HepG2 (cell line): ENCODE measurements around the gene SMARCB1. TPM values are rescaled to one million over a fixed set of nuclear protein-coding genes. Genes with fewer than 3 reads are reported as not detected.

Experiments used
- ATAC-seq: fragments of 200-7000 bp; cut with Tn5 transposase; 3 replicates; pipeline ENCODE4 v1.9.1; 2020; ENCODE audit warnings: mild to moderate bottlenecking, moderate library complexity
- BruUV-seq: library from RNA; stranded (reverse); fragments of 400-500 nt; replicated peaks from 2 replicates; lab custom pipeline; 2021; lab: Mats Ljungman, UMichigan
- CTCF ChIA-PET: fragments of 300-600 bp; formaldehyde crosslinking; extraction: SDS; loops from one replicate; lab custom pipeline; 2021; ENCODE audit warnings: low total read pairs, inconsistent platforms, low intra/inter-chr PET ratio; lab: Yijun Ruan, JAX
- POLR2A ChIA-PET: fragments of 350-600 bp; sonication (Branson Sonifier 250); formaldehyde crosslinking; loops from one replicate; lab custom pipeline; 2020; ENCODE audit warnings: antibody characterized with exemption, inconsistent platforms; lab: Yijun Ruan, JAX
- DNase-seq: peaks from one replicate; pipeline ENCODE4 v3.0.0-alpha.2; 2015; ENCODE audit warnings: low spot score
- FAIRE-seq: peaks from 3 replicates; lab custom pipeline; 2011; peaks lifted over from hg19 to GRCh38; lab: Jason Lieb, UNC
- H2AFZ ChIP-seq: one replicate; pipeline ENCODE4 v1.6.1; 2011; ENCODE audit warnings: low read length, inconsistent platforms
- H3K27ac ChIP-seq: fragments of 300-600 bp; 3 replicates; pipeline ENCODE4 v1.8.0; 2011; ENCODE audit warnings: mixed run types, mild to moderate bottlenecking, mixed read lengths, low read length, inconsistent platforms; ENCODE audit not compliant: insufficient read depth; ENCODE audit errors: extremely low read length
- H3K27me3 ChIP-seq, 2 experiments: fragments of 200-600 bp in 1 of 2; 2 replicates in 1 of 2; 3 replicates in 1 of 2; pipeline versions ENCODE4 v1.6.0 to v1.8.0; 2011; ENCODE audit warnings: low read length in 2 of 2, mild to moderate bottlenecking in 2 of 2, moderate library complexity in 2 of 2, inconsistent platforms in 1 of 2; ENCODE audit not compliant: insufficient read depth in 2 of 2, control insufficient read depth in 1 of 2
- H3K36me3 ChIP-seq, 2 experiments: fragments of 200-600 bp in 1 of 2; replicated peaks in 1 of 2; 2 replicates in 1 of 2; 3 replicates in 1 of 2; pipeline versions ENCODE4 v1.5.1 to v1.8.0; 2011; ENCODE audit warnings: low read length in 2 of 2, inconsistent platforms in 1 of 2; ENCODE audit not compliant: insufficient read depth in 2 of 2, control insufficient read depth in 1 of 2
- H3K4me1 ChIP-seq: 2 replicates; pipeline ENCODE4 v1.5.1; 2012; ENCODE audit warnings: low read length, inconsistent platforms; ENCODE audit not compliant: insufficient read depth
- H3K4me2 ChIP-seq: 2 replicates; pipeline ENCODE4 v1.6.0; 2011; ENCODE audit warnings: low read depth, low read length, inconsistent platforms
- H3K4me3 ChIP-seq, 3 experiments: fragments of 200-600 bp in 1 of 3; sonication (generic), shearing (Covaris generic) in 1 of 3; replicated peaks in 1 of 3; 2 replicates each; pipeline ENCODE4 v1.5.1; 2011 to 2016; ENCODE audit warnings: low read length in 3 of 3, inconsistent platforms in 2 of 3, low read depth in 2 of 3, mild to moderate bottlenecking in 2 of 3, control low read depth in 1 of 3, mixed read lengths in 1 of 3; ENCODE audit not compliant: insufficient read depth in 1 of 3
- H3K79me2 ChIP-seq: one replicate; pipeline ENCODE4 v1.6.1; 2011; ENCODE audit warnings: low read length, inconsistent platforms; ENCODE audit not compliant: insufficient read depth
- H3K9ac ChIP-seq: 2 replicates; pipeline ENCODE4 v1.6.0; 2011; ENCODE audit warnings: mild to moderate bottlenecking, low read depth, low read length, inconsistent platforms; ENCODE audit not compliant: insufficient read depth
- H3K9me3 ChIP-seq: 2 replicates; pipeline ENCODE4 v1.5.1; 2012; ENCODE audit warnings: mild to moderate bottlenecking, low read length
- H4K20me1 ChIP-seq: 2 replicates; pipeline ENCODE4 v1.6.0; 2011; ENCODE audit warnings: inconsistent platforms, mild to moderate bottlenecking, low read length, moderate library complexity; ENCODE audit not compliant: insufficient read depth
- GATAD1 ChIP-seq: IDR thresholded peaks from 2 replicates; pipeline ENCODE4 v1.6.1; 2016; ENCODE audit warnings: missing genetic modification reagents, missing compliant biosample characterization
- GLI4 ChIP-seq: sonication (generic); formaldehyde crosslinking; IDR thresholded peaks from 2 replicates; pipeline ENCODE4 v1.5.1; 2020; ENCODE audit warnings: missing genetic modification reagents, mild to moderate bottlenecking, moderate library complexity, borderline replicate concordance
- HOXA3 ChIP-seq: sonication (generic); formaldehyde crosslinking; IDR thresholded peaks from 2 replicates; pipeline ENCODE4 v1.5.0; 2020; ENCODE audit warnings: missing genetic modification reagents
- LCORL ChIP-seq, 2 experiments: fragments of 450-650 bp in 1 of 2; sonication (generic) in 1 of 2; formaldehyde crosslinking in 1 of 2; IDR thresholded peaks; 2 replicates each; pipeline versions ENCODE4 v1.5.0 to v1.6.1; 2017 to 2020; ENCODE audit warnings: antibody characterized with exemption in 1 of 2, missing genetic modification reagents in 1 of 2
- PRPF4 ChIP-seq: fragments of 200-400 bp; formaldehyde crosslinking; IDR thresholded peaks from 2 replicates; pipeline ENCODE4 v1.6.1; 2016; ENCODE audit warnings: low read length, low read depth; ENCODE audit not compliant: poor library complexity, severe bottlenecking
- RAD21 ChIP-seq: fragments of 450-650 bp; formaldehyde crosslinking; IDR thresholded peaks from 2 replicates; pipeline ENCODE4 v1.5.0; 2020; ENCODE audit warnings: mild to moderate bottlenecking
- SMAD3 ChIP-seq: sonication (generic); formaldehyde crosslinking; IDR thresholded peaks from 2 replicates; pipeline ENCODE4 v1.4.0; 2020; ENCODE audit warnings: missing genetic modification reagents
- ZFYVE20 ChIP-seq: sonication (generic); formaldehyde crosslinking; IDR thresholded peaks from 2 replicates; pipeline ENCODE4 v1.8.0; 2023; ENCODE audit warnings: low read depth, mild to moderate bottlenecking, moderate library complexity, missing genetic modification reagents, borderline replicate concordance
- ZKSCAN8 ChIP-seq: IDR thresholded peaks from 2 replicates; pipeline ENCODE4 v1.6.1; 2016; ENCODE audit warnings: borderline replicate concordance, missing genetic modification reagents, missing compliant biosample characterization
- ZNF264 ChIP-seq: sonication (generic); formaldehyde crosslinking; IDR thresholded peaks from 2 replicates; pipeline ENCODE4 v1.4.0; 2020; ENCODE audit warnings: missing genetic modification reagents
- ZNF33B ChIP-seq: sonication (generic); formaldehyde crosslinking; IDR thresholded peaks from 2 replicates; pipeline ENCODE4 v1.5.1; 2020; ENCODE audit warnings: mild to moderate bottlenecking, missing genetic modification reagents
- ZNF556 ChIP-seq: sonication (generic); formaldehyde crosslinking; IDR thresholded peaks from 2 replicates; pipeline ENCODE4 v1.4.0; 2020; ENCODE audit warnings: mild to moderate bottlenecking, missing genetic modification reagents, borderline replicate concordance
- WGBS: methylation state at CpG from one replicate; pipeline ENCODE4 v1.1.6; 2017; ENCODE audit warnings: low lambda C conversion rate; 5-methylcytosine and 5-hydroxymethylcytosine counted together
- in situ Hi-C: cut with HindIII; loops from 2 replicates; pipeline ENCODE4 v1.10.0; 2017; ENCODE audit warnings: low pct_unique_long_range_greater_than_20kb; ENCODE audit not compliant: extremely low pct_ligation_motif_present
- intact Hi-C: fragments of 100-400 bp; cut with micrococcal nuclease; formaldehyde crosslinking; loops from one replicate; pipeline ENCODE4 v1.10.0; 2022; ENCODE audit not compliant: unreplicated experiment
- polyA plus RNA-seq, 8 experiments: library from polyadenylated mRNA; depleted of rRNA in 3 of 8; stranded (reverse) in 7 of 8; unstranded in 1 of 8; fragments of >200 nt; fragmentation: Illumina TruSeq in 4 of 8; extraction: Trizol in 4 of 8; gene quantifications; 2 replicates each; pipeline versions ENCODE4 v1.2.1 to v1.2.3, GENCODE V29; 2011 to 2016; ENCODE audit warnings: low read depth in 4 of 8, missing spikeins in 1 of 8, mixed read lengths in 1 of 8; ENCODE audit not compliant: insufficient read depth in 1 of 8
- total RNA-seq, 5 experiments: library from RNA; depleted of rRNA; stranded (reverse); fragments of >200 nt; fragmentation: Illumina TruSeq; extraction: Trizol; gene quantifications; 2 replicates each; pipeline ENCODE4 v1.2.3, GENCODE V29; 2016; ENCODE audit warnings: low read depth in 1 of 5
- TF ChIP-seq, protein P1 (sequence below): sonication (generic); formaldehyde crosslinking; IDR thresholded peaks from 2 replicates; pipeline ENCODE4 v1.4.0; 2020; ENCODE audit warnings: mild to moderate bottlenecking, low read depth, missing genetic modification reagents
- TF ChIP-seq, protein P2 (sequence below): fragments of 450-650 bp; IDR thresholded peaks from 2 replicates; pipeline ENCODE4 v1.6.1; 2017; ENCODE audit warnings: mild to moderate bottlenecking

The SMARCB1 gene
- total and polyA plus RNA-seq, 2 of the 13 experiments (the other 11 are each of a cell fraction or from before 2014, with no cell fraction given), result 74.0 to 166 TPM

DNA sequence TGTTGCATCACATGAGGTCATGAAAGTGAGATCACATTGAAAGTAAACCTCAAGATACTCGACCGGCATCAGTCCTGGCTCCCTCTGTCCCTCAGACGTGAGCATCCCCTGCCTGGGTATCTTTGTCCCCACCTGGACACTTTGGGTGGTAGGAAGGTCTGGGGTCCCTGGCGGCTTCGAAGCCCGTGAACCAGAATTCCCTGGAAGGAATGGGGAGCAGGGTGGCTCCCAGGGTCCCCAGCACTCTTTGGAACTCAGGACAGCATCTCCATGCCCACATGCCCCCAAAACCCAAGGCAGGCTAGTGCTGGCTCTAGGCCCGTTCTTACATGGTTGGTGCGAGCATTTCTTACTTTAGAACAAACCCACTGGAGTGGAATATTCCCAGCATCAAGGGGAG lies 44.5 kb downstream of the SMARCB1 start:
- Histone ChIP-seq H3K4me3 (no peak overlapping the region), H3K27ac (no peak overlapping the region), H3K9me3 (no peaks in the 10 kb centered on the region), H3K36me3 (peaks cover 50 to 85% of the 10 kb centered on the region in 2 experiments; a peak in 4 of 5 replicates), H3K27me3 (no peaks in the 10 kb centered on the region), H3K4me1 (peaks cover 8% of the 10 kb centered on the region), H4K20me1 (no peaks in the 10 kb centered on the region), H3K9ac (no peak overlapping the region), H3K79me2 (no peaks in the 10 kb centered on the region), H3K4me2 (no peak overlapping the region), H2AFZ (no peak overlapping the region)
- DNase-seq (no peak), FAIRE-seq (no peak), ATAC-seq (no peak)
- intact Hi-C loops (no loop called here), in situ Hi-C loops (loop anchor here (25.0 kb wide), 1 partner anchor 219 kb away; no protein-coding TSS in a partner anchor)
- TF ChIP-seq PRPF4, result no peak
- TF ChIP-seq LCORL (IDR thresholded peaks at IDR 0.05), result no peak
- TF ChIP-seq LCORL (CRISPR knock-in tag; IDR thresholded peaks at IDR 0.05), result no peak
- no peak for TF ChIP-seq ZFYVE20 (CRISPR knock-in tag)
- TF ChIP-seq, protein P1, sequence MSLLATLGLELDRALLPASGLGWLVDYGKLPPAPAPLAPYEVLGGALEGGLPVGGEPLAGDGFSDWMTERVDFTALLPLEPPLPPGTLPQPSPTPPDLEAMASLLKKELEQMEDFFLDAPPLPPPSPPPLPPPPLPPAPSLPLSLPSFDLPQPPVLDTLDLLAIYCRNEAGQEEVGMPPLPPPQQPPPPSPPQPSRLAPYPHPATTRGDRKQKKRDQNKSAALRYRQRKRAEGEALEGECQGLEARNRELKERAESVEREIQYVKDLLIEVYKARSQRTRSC, result no peak
- TF ChIP-seq RAD21 (CRISPR knock-in tag), result no peak
- no peak for TF ChIP-seq ZNF33B (CRISPR knock-in tag)
- no peak for TF ChIP-seq ZNF264
- TF ChIP-seq, protein P2, sequence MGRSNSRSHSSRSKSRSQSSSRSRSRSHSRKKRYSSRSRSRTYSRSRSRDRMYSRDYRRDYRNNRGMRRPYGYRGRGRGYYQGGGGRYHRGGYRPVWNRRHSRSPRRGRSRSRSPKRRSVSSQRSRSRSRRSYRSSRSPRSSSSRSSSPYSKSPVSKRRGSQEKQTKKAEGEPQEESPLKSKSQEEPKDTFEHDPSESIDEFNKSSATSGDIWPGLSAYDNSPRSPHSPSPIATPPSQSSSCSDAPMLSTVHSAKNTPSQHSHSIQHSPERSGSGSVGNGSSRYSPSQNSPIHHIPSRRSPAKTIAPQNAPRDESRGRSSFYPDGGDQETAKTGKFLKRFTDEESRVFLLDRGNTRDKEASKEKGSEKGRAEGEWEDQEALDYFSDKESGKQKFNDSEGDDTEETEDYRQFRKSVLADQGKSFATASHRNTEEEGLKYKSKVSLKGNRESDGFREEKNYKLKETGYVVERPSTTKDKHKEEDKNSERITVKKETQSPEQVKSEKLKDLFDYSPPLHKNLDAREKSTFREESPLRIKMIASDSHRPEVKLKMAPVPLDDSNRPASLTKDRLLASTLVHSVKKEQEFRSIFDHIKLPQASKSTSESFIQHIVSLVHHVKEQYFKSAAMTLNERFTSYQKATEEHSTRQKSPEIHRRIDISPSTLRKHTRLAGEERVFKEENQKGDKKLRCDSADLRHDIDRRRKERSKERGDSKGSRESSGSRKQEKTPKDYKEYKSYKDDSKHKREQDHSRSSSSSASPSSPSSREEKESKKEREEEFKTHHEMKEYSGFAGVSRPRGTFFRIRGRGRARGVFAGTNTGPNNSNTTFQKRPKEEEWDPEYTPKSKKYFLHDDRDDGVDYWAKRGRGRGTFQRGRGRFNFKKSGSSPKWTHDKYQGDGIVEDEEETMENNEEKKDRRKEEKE, result no peak
- TF ChIP-seq GLI4 (CRISPR knock-in tag), result no peak
- no peak for TF ChIP-seq GATAD1 (CRISPR knock-in tag)
- TF ChIP-seq SMAD3, result no peak
- TF ChIP-seq ZKSCAN8, result no peak
- TF ChIP-seq ZNF556 (CRISPR knock-in tag), result no peak
- no peak for TF ChIP-seq HOXA3 (CRISPR knock-in tag)
- WGBS, result 95% methylated on average over 5 of the region's 8 CpGs
- POLR2A ChIA-PET, result no interaction called here
- CTCF ChIA-PET, result no interaction called here
- no TSS peak for BruUV-seq
